Pancreas (tissue), 10 donors: Measurements from ENCODE around the gene LANCL2. TPM values are rescaled to one million over a fixed set of nuclear protein-coding genes. Genes with fewer than 3 reads are reported as not detected.

Source experiments
- ATAC-seq, 4 donors: fragments of 200-7000 bp; cut with Tn5 transposase; one replicate each; pipeline versions ENCODE4 v1.8.0 to v1.9.1; 2020; ENCODE audit warnings: mild to moderate bottlenecking in 4 of 4, moderate library complexity in 4 of 4
- DNase-seq, 6 donors: peaks; one replicate each; pipeline ENCODE4 v3.0.0-alpha.2; 2020
- FAIRE-seq: peaks from 2 replicates; lab custom pipeline; 2012; peaks lifted over from hg19 to GRCh38; lab: Jason Lieb, UNC
- H3K27ac ChIP-seq, 4 donors: fragments of 200-600 bp; sonication (generic); 1 replicate in 3 of 4; 2 replicates in 1 of 4; pipeline versions ENCODE4 v1.5.0 to v1.8.0; 2020
- H3K27me3 ChIP-seq, 4 donors: fragments of 200-600 bp; one replicate each; pipeline ENCODE4 v1.8.0; 2021
- H3K36me3 ChIP-seq, 3 donors: fragments of 200-600 bp; sonication (generic) in 1 of 3; one replicate each; pipeline versions ENCODE4 v1.5.0 to v1.8.0; 2020 to 2021
- H3K4me1 ChIP-seq, 3 donors: fragments of 200-600 bp; one replicate each; pipeline ENCODE4 v1.8.0; 2021
- H3K4me3 ChIP-seq, 4 donors: fragments of 200-600 bp; sonication (generic) in 2 of 4; one replicate each; pipeline versions ENCODE4 v1.5.0 to v1.8.0; 2020 to 2021
- H3K9me3 ChIP-seq, 4 donors: fragments of 200-600 bp; one replicate each; pipeline ENCODE4 v1.8.0; 2021
- CTCF ChIP-seq, 4 donors: fragments of 200-600 bp; sonication (generic) in 3 of 4; IDR thresholded peaks; one replicate each; pipeline versions ENCODE4 v1.5.0 to v1.8.0; 2021; ENCODE audit warnings: antibody characterized with exemption in 4 of 4
- WGBS, 2 donors: extraction: QIAGEN DNeasy Blood & Tissue Kit; methylation state at CpG; one replicate each; pipeline ENCODE4 v1.1.7; 2013; 5-methylcytosine and 5-hydroxymethylcytosine counted together
- intact Hi-C, 3 donors: fragments of 100-400 bp; cut with DNase I; formaldehyde crosslinking; loops; one replicate each; pipeline versions ENCODE4 v1.11.1 to v1.14.2; 2022
- polyA plus RNA-seq, 2 donors: library from polyadenylated mRNA; stranded (reverse); fragments of 200-250 nt; gene quantifications; one replicate each; pipeline ENCODE4 v1.2.3, GENCODE V29; 2013
- total RNA-seq, 6 donors: library from RNA; stranded (reverse); fragmentation: NEBNext Ultra II Directional in 4 of 6; extraction: Animal tissue kit (Norgen Biotek cat#: 25700) in 4 of 6; gene quantifications; one replicate each; pipeline versions ENCODE4 v1.2.1 to v1.2.4, GENCODE V29; 2021 to 2023
- donor health status: healthy with polysubstance abuse.
- donor health status: DM: no; HTN: no; CAD: no; lungs with moderate emphysema.
- donor health status: DM: no; HTN: no; CAD: no.
- donor health status: control.
- donor health status: control.
- donor health status: Bipolar disorder and iron deficiency.
- donor health status: DM: yes; HTN: yes; CAD: no.
- donor health status: DM: no; HTN: no; CAD: no.
- donor health status: DM: no; HTN: no; CAD: no.
- donor health status: DM: yes; HTN: yes; CAD: no.

LANCL2 gene
- total and polyA plus RNA-seq, 8 donors: 4.6 to 8.5 (median 6.3) TPM

DNA sequence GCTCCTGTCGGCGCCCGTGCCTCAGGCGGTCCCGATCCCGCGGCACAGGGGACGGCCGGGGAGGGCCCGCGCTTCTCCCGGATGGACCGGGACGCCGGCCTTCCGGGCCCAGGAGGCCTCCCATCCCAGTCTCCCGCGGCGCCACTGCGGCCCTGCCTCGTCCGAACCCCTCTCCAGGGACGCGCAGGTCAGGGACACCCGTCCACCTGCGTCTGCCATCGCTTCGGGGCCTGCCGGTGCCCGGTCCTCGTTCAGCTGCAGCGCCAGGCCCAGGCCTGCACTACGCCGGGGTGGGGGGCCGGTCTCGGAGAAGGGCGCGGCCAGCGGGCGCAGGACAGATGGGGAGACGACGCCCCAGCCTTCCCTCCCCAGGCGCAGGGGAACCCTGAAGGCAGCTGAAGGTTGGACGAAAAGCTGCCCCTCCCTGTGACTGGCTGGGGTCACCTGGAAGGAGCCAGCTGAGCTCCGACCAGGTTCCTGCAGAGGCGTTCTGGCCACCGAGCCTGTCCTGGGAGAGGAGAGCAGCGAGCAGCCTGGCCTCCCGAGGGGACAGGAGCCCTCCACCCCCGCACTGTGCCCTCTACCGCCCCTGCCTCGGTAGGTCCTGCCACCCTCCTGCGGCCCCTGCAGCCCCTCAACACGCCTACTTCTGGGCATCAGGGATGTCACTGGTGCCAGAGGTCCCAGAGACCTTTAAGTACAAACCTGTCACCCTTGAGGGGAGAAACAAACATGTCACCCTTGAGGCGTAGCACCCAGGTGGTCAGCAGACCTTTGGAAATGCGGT, 84.3 kb downstream of the LANCL2 start:
- H3K36me3 ChIP-seq: no peaks in the 10 kb centered on the region
- no peaks in the 10 kb centered on the region for H3K27me3 ChIP-seq
- ATAC-seq (no peak), FAIRE-seq (no peak), DNase-seq (peak in 1 of 6 donors; percentile 69)
- TF ChIP-seq CTCF (IDR thresholded peaks at IDR 0.05): no peak
- H3K9me3 ChIP-seq: no peaks in the 10 kb centered on the region
- no peak overlapping the region for H3K4me3 ChIP-seq
- H3K27ac ChIP-seq: no peak overlapping the region
- H3K4me1 ChIP-seq: no peaks in the 10 kb centered on the region
- 36% methylated on average over 53 to 56 of the region's 56 CpGs for WGBS, 2 donors
- intact Hi-C loops: no loop called here

- Histone ChIP-seq H3K9me3 (no peaks in the 10 kb centered on the region), H3K4me1 (no peaks in the 10 kb centered on the region), H3K4me3 (no peak overlapping the region), H3K36me3 (no peaks in the 10 kb centered on the region), H3K27ac (no peak overlapping the region), H3K27me3 (no peaks in the 10 kb centered on the region)
- intact Hi-C loops: no loop called here
- ATAC-seq (no peak), FAIRE-seq (no peak), DNase-seq (no peak)
- 84 to 92% methylated on average over 8 of the region's 8 CpGs for WGBS, 2 donors
- no peak for TF ChIP-seq CTCF (IDR thresholded peaks at IDR 0.05)
Observed at GRCh38 chr7:55449992-55450535, 84.9 kb downstream of the LANCL2 start.

- ATAC-seq (no peak), DNase-seq (no peak), FAIRE-seq (no peak)
- no peaks in the 10 kb centered on the region for H3K4me1 ChIP-seq
- no peak for TF ChIP-seq CTCF (IDR thresholded peaks at IDR 0.05)
- intact Hi-C loops: no loop called here
- no peak overlapping the region for H3K27ac ChIP-seq
- no peak overlapping the region for H3K4me3 ChIP-seq
- H3K9me3 ChIP-seq: no peaks in the 10 kb centered on the region
- 82 to 95% methylated on average over 4 of the region's 4 CpGs for WGBS, 2 donors
- H3K36me3 ChIP-seq: no peaks in the 10 kb centered on the region
- H3K27me3 ChIP-seq: no peaks in the 10 kb centered on the region
Observed at GRCh38 chr7:55452971-55453370, 87.8 kb downstream of the LANCL2 start.

DNA sequence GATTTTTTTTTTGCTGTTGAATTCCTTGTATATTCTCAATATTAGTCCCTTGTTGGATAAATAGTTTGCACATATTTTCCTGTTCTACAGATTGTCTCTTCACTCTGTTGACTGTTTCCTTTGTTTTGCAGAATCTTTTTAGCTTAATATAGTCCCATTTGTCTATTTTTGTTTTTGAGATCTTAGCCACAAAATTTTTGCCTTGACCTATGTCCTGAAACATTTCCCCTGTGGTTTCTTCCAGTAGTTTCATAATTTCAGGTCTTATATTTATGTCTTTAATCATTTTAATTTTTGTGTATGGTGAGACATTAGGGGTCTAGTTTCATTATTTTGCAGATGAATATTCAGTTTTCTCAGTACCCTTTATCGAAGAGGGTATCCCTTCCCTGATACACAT, 92.7 kb downstream of the LANCL2 start:
- intact Hi-C loops: no loop called here
- TF ChIP-seq CTCF (IDR thresholded peaks at IDR 0.05): no peak
- no peak for DNase-seq
- Histone ChIP-seq H3K9me3 (peaks cover 0 to 3% (median 0%) of the 10 kb centered on the region in 4 donors), H3K4me3 (no peak overlapping the region), H3K27ac (no peak overlapping the region), H3K36me3 (no peaks in the 10 kb centered on the region), H3K4me1 (no peaks in the 10 kb centered on the region), H3K27me3 (no peaks in the 10 kb centered on the region)
- no peak for ATAC-seq
- FAIRE-seq: no peak
- WGBS, 2 donors: 98 to 100% methylated on average over 1 of the region's 1 CpG

DNA sequence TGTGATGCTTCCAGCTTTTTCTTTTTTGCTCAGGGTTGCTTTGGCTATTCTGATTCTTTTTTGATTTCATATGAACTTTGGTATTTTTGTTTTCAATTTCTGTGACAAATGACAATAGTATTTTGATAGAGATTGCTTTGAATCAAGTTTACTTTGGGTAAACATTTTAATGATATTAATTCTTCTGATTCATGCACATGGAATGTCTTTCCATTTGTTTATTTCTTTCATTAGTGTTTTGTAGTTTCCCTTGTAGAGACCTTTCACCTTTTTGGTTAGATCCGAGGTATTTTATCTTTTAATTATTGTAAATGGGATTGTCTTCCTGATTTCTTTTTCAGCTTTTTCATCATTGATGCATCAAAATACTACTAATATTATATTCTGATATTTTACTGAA, 93.2 kb downstream of the LANCL2 start:
- Histone ChIP-seq H3K27ac (no peak overlapping the region), H3K4me3 (no peak overlapping the region), H3K27me3 (no peaks in the 10 kb centered on the region), H3K9me3 (peaks cover 0 to 3% (median 0%) of the 10 kb centered on the region in 4 donors), H3K36me3 (no peaks in the 10 kb centered on the region), H3K4me1 (no peaks in the 10 kb centered on the region)
- no peak for ATAC-seq
- WGBS, 2 donors: 75 to 92% methylated on average over 1 of the region's 1 CpG
- intact Hi-C loops: no loop called here
- FAIRE-seq: no peak
- no peak for TF ChIP-seq CTCF (IDR thresholded peaks at IDR 0.05)
- DNase-seq: no peak
